GM18505 (cell line): ENCODE results near the gene PLK1.
"Not testable (repeated sequence)": the region's sequence is repeated elsewhere in the genome, so short reads cannot be mapped to it uniquely, and the experiment has no call there.

Source experiments
- ATAC-seq: cut with Tn5 transposase; IDR thresholded peaks from one replicate; pipeline ENCODE4 v1.9.1; 2021; ENCODE audit not compliant: unreplicated experiment
- POLR2A ChIP-seq: IDR thresholded peaks from 4 replicates; pipeline ENCODE4 v1.6.1; 2011; ENCODE audit warnings: borderline replicate concordance; ENCODE audit not compliant: insufficient read depth, insufficient read length; ENCODE audit errors: extremely low read depth

PLK1 gene

DNA sequence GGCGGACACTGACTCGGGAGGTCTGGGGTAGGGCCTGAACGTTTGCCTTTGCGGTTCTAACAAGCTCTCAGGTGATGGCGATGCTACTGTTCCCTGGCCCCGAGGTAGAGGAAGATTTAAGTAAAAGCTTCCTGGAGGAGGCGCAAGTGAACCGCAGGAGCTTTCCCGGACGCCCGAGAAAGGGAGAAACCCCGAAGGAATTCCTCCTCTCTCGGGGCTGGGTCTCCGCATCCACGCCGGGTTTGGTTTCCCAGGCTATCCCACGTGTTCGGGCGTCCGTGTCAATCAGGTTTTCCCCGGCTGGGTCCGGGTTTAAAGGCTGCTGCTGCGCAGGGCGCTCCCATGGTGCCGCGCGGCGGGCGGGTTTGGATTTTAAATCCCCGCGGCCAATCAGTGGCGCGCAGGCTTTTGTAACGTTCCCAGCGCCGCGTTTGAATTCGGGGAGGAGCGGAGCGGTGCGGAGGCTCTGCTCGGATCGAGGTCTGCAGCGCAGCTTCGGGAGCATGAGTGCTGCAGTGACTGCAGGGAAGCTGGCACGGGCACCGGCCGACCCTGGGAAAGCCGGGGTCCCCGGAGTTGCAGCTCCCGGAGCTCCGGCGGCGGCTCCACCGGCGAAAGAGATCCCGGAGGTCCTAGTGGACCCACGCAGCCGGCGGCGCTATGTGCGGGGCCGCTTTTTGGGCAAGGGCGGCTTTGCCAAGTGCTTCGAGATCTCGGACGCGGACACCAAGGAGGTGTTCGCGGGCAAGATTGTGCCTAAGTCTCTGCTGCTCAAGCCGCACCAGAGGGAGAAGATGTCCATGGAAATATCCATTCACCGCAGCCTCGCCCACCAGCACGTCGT, at the start of gene PLK1:
TSS of gene PLK1 (plus strand) at position 460 of the 844 bp plus-strand sequence. CDS start at position 504, 44 bp downstream.
- peak; percentile 67 for TF ChIP-seq POLR2A
- ATAC-seq: peak; percentile 79

DNA sequence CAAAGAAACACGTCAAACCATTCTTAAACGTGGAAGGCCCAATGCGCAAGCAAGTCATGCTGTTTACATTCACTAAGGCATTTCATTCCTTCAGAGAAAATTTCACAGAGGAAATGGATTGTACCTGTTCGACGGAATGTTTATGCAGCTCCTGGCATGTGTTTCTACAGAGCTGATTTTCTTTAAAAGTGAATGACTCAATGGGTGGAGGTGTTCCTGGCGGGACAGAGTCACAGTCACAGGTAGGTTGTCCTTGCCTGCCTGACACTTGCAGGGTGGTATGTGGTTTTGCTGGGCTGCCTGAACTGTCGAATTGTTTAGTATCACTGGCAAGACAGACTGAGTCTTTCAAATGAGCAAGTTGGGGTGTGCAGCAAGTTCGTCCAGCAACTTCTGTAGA, 49.2 kb upstream of the PLK1 start:
- no peak for ATAC-seq
- no peak for TF ChIP-seq POLR2A

DNA sequence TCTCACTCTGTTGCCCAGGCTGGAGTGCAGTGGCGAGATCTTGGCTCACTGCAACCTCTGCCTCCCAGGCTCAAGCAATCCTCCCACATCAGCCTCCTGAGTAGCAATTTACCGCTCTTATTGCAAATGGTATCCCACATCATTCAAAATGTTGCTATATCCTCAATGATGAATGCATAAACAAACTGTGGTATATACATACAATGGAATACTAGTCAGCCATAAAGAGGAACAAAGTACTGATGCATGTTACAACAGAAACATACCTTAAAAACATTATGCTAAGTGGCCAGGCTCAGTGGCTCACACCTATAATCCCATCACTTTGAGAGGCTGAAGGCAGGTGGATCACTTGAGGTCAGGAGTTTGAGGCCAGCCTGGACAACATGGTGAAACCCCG, 46.8 kb upstream of the PLK1 start:
- ATAC-seq: not testable (repeated sequence)

DNA sequence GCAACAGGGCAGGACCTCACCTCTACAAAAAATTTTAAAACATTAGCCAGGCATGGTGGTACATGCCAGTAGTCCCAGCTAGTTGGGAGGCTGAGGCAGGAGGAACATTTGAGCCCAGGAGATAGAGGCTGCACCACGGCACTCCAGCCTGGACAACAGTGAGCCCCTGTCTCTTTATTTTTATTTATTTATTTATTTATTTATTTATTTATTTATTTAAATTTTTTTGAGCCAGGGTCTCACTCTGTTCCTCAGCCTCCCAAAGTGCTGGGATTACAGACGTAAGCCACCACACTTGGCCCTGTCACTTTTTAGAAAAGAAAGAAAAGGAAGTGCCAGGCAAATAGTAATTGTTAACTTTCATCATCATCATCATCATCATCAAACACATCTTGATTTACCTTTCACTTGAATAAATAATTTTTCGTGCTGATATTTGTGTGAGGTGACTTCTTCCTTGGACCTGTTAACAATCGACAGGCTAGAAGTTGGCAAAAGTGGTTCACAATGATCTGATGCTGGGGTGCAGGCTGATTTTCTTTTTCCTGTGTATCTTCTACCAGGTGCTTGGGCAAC, 44.1 kb upstream of the PLK1 start:
- TF ChIP-seq POLR2A: no peak
- ATAC-seq: no peak

DNA sequence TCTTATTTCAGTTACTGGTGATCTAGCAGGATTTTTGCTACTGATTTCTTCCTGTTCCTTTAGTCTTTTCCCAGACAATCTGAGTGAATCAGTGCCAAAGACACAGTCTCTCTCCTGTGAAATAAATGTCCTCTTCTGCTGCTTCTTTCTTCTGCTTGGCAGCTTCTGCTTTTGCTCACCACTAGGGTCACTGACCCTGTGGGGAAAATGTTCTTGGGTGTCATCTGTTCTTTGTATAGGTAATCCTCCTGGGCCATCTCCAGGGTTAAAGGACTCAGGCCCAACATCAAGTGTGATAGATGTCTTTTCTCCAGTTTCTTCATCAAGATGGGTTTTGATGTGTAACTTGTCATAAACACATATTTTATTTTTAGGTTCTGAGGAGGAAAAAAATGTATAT, 42.7 kb upstream of the PLK1 start:
- no peak for ATAC-seq
- no peak for TF ChIP-seq POLR2A

DNA sequence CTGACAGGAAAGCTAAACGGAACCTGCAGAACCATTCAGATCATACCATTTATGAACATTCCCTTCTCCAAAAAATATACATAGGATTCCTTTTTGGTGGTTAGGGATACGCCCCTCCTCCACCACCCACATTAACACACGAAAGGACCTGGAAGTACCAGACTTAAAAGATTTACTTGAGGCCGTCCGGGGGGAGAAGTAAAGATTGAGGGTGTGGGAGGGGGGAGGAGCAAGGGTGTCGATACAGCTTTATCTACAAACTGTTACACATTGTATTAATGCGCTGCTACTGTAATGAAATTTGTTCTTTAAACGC, 38.1 kb upstream of the PLK1 start:
- ATAC-seq: peak; percentile 5
- TF ChIP-seq POLR2A: no peak

DNA sequence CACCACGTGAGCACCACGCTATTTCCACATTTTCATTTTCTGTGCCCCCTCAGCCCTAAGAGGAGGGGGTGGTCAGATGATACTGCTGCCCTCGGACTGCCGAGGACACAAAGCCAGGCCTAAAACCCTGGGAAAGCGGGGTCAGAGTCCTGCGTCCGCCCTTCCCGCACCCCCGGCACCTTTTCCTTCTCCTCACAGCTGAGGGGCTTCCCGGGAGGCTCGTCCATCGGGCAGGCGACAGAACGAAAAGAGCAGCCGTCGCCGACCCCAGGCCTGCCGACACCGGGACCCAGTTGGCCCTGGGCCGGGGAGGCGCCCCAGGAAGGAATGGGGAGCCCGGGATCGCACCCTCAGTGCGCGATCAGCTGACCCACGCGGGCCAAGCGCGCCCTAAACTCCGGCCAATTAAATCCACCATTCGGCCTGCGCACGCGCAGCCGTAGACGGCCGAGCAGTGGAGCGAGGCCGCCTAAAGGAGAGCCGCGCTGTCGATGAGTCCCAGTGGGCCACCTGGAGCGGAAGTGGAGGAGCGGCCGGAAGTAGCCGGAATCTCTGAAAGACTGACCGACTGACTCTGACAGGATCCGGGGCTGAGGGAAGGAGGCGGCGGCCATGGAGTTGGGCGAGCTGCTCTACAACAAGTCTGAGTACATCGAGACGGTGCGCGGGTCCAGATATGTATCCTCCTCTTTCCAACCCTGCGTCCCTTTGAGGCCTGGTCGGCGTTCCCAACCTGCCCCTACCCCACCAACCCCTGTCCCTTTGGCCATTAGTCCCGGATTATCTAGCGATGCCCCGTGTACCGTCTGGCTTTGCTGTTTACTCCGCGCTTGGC, 37.5 kb upstream of the PLK1 start, which contains the start of the genes DCTN5 and PALB2:
TSS of gene DCTN5 (plus strand) at position 536 of the 835 bp plus-strand sequence. CDS start at position 613, 77 bp downstream.
TSS of gene PALB2 (minus strand) at position 380 of the 835 bp plus-strand sequence. CDS start at position 227, 153 bp downstream.
- peak; percentile 93 for ATAC-seq
- TF ChIP-seq POLR2A: peak; percentile 80

DNA sequence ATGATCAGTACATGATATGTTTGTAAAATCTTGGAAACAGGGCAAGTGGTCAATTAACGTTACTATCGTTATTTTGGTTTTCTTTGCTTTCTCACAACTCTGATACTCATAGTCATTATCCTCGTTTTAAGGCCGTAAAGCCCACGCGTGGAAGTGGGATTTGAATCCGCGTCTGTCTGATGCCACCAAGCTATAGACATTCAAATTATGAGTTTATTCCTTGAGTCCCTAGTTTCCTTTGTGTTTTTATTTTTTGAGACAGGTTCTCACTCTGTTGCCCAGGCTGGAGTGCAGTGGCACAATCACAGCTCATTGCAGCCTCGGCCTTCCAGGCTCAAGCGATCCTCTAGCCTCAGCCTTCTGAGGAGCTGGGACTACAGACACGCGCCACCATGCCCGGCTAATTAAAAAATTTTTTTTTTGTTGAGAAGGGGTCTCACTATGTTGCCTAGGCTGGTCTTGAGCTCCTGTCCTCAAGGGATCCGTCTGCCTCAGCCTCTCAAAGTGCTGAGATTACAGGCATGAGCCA, 36.4 kb upstream of the PLK1 start:
- TF ChIP-seq POLR2A: no peak
- ATAC-seq: no peak

DNA sequence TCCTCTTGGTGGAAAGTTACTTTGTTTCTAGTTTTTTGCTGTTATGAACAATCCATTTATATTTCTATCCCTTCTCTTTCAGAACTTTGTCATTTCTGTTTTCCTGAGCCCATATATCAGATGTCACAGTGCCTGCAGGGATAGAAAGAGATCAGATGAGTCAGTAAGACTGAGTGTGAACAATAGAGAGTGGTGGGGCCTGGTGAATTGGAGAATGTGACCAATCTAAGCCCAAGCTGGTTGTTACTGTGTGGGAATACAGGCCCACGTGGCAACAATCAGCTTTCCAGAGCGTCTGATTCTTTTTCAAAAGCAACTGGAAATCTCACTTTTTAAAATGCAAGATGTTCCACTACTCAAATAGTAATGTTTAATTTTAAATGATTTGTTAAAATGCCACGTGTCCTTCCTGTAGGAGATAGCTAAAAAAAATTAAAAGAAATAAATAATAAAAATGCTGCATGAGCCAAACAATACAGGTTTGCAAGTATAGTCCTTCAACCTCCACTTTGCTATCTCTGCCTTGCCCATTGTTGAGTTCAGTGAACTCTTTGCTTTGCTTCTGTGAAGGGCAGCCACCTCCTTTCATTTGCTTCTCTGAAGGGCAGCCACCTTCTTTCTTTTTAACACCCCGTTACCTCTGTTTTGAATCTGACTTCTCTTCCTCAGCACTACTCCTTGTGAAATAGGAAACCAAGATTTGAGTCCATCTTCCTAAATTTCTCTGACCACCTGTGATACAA, 27.8 kb upstream of the PLK1 start:
- no peak for TF ChIP-seq POLR2A
- no peak for ATAC-seq

DNA sequence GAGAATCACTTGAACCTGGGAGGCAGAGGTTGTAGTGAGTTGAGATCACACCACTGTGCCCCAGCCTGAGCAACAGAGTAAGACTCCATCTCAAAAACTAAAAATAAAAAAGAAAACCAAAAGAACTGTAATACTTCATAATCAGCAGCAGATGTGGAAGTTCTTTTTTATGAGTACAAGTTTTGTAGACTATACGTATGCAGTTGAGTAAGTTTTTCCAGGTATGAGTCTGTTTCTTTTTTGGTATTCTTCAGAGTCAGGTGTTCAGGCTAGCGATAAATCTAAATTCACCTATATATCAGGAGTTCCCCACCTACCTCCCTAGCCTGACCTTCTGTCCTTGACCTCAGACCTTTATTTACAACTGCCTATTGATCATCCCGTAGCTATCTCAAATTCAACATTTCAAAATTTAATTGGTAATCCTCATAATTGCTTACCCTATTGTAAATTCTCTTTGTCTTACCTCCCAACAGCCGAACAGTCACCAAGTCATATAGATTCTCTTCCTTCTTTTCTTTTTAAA, 26.7 kb upstream of the PLK1 start:
- ATAC-seq: no peak

DNA sequence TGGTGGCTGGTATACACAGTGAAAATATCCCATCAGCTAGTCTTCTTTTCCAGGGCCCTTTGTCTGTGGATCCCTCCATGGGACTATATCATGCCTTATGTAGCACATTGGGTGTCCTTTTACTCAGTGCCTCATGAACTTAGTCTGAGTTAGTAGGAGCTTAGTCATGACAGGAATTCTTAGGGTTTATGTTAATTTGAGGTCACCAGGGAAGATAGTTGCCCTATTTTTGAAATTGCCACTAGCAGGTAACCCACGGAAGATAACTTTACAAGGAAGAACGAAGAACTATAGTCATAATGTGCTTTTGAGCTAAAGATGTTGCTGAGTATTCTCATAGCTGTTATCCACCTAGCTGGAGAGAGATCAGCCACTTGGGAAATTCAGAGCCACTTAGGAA, 14.8 kb upstream of the PLK1 start:
- no peak for ATAC-seq
- no peak for TF ChIP-seq POLR2A

More for the DNA sequence above, 26.7 kb upstream of the PLK1 start:
- no peak for TF ChIP-seq POLR2A

DNA sequence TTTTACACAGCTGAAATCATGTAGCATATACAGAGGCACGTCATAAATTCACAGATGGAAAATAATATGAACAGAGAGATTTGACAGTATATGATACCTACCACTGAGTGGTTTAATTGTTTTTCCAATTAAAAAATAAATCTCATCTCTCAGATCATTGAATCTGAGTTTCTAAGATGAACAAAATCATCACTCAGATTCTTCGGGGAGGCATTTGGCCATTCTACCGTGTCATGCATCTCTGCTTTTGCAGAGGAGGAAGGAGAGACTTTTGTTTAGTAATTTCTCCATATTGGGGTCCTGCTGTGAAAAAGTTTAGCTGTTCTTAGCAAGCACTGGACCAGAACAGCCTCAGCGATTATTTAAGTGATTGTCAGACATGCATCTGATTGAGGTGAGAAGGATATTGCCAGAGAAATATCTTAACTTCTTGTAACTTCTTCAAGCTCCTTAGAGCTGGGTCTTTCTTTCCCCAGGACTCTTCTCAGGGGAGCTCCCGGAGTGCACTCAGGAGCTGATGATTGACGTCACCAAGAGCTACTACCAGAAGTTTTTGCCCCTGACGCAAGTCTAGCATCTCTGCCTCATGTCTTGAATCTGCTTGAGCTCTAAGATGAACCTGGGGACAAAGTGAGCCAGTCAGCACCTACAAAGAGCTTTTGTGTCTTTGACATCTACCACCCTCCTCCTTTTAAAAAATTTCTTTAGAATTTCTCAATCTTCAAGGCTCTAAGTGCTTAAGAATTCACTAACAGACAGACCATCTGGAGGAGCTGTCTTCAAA, 11.9 kb upstream of the PLK1 start:
- ATAC-seq: no peak
- TF ChIP-seq POLR2A: no peak

DNA sequence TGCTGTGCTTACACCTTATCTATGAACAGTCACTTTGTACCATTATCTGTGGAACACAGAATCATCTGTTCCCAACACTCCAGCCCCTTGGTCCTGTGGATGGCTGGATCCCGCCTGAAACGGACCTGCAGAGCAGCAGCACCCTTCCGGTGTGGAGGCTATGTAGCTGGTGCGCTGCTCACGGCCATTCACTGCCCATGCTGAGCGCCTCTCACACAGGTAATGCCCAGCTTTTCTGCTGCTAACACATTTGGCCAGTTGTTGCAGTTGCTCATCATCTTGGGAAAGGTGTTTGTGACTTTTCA, 11.4 kb upstream of the PLK1 start:
- TF ChIP-seq POLR2A: no peak
- no peak for ATAC-seq

DNA sequence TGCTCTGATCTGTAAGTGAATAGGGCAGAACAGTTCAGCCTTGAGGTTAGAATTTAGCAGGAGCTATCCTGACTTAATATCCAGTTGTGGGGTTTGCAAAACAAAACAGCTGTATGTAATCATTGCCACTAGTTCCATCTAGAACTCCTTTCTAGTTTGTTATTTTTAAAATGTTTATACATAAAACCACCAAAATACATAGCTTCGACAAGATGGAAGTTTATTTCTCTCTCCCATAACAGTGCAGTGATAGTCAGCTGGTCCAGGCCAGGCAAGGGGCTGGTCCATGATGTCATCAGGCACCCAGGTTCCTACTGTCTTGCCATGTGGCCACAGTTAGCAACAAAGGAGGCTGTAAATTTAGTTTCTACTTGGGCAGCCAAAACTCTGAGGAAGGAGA, 10.5 kb upstream of the PLK1 start:
- no peak for ATAC-seq
- no peak for TF ChIP-seq POLR2A
